HL-60/S4 (cell line): ENCODE results near the gene GOPC.
"Not testable (repeated sequence)": the region's sequence is repeated elsewhere in the genome, so short reads cannot be mapped to it uniquely, and the experiment has no call there.

Experiments
- in situ Hi-C: fragments of 300-500 bp; cut with MboI; formaldehyde crosslinking; loops from 2 replicates; pipeline ENCODE4 v1.14.3; 2022; ENCODE audit warnings: low sequenced_read_pairs

GOPC gene

DNA sequence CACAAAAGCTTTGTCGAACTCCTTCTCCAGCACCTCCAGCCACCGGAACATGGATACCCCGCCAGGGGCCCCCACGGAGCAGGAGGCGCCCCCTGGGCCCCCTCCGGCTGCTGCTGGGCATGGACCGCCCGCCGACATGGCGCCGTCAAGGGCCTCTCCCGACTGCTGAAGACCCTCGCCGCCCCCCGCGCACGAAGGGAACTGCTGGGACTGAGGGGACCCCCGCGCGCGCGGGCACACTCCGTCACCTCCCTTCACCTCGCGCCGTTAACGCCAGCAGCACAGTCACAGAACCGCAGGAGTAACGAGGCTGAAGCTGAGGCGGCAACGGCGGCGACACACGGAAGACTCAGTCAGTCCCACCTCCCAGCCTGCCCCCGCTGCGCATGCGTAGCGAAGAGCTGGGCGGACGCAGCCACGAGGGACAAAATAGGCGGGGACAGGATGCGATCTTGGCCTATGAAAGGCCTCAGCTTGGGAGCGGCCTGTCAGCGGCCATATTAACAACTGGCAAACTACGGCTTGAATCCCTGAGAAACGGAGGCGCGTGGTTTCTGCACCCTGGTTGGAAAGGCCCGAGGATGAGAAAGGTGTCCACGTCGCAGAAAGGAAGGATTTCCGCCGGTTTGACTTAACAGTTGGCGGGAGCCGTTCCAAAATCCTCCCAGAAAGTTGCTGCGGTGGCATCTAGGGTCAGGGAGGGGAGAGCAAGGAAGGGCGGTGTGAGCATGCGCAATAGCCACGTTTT is at the start of gene GOPC:
Gene GOPC, minus strand, starts transcription at position 361 of the 748 bp plus-strand sequence. Its CDS starts 223 bp downstream, at position 138.
- in situ Hi-C loops = no loop called here

DNA sequence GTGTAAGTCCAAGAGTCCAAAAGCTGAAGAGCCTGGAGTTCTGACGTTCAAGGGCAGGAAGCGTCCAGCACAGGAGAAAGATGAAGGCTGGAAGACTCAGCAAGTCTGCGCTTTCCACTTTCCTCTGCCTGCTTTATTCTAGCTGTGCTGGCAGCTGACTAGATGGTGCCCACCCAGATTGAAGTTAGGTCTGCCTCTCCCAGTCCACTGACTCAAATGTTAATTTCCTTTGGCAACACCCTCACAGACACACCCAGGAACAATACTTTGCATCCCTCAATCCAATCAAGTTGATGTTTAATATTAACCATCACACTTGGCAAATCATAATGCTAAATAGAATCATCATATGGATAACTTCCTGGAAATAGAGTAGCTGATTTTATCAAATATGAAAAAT is 49.7 kb upstream of the GOPC start:
- in situ Hi-C loops = not testable (repeated sequence)

DNA sequence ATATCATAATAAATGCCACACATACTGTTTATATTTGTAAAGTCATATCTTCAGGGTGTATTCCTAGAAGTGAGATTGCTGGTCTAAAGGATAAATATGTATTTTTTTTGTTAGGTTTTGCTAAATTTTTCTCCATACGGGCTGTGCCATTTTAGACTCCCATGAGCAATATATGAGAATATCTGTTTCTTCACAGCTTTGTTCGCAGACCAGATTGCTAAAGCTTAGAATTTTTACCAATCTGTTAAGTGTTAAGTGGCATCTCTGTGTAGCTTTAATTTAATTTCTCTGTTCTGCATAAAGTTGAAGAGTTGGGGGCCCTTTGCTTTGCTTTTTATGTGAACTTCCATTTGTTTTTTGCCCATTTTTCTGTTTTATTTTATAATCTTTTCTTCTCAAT is 40.7 kb upstream of the GOPC start:
- in situ Hi-C loops = no loop called here

DNA sequence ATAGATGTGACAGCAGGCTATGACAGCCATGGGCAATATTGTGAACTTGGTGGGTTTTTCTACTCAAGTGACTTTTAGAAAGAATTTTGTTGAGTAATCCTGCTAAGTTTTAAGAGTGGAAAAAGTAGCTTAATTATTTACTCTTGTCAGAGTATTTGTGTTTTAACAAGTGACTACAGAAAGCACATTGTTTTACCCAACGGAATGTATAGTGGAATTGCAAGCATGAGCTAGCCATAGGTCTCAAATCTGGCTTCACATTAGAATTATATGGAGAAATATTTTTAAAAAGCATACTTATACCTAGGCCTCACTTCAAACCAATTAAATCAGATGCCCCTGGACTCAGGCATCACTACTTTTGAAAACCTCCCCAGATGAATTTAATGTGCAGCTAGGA is 35.5 kb upstream of the GOPC start:
- in situ Hi-C loops = no loop called here

DNA sequence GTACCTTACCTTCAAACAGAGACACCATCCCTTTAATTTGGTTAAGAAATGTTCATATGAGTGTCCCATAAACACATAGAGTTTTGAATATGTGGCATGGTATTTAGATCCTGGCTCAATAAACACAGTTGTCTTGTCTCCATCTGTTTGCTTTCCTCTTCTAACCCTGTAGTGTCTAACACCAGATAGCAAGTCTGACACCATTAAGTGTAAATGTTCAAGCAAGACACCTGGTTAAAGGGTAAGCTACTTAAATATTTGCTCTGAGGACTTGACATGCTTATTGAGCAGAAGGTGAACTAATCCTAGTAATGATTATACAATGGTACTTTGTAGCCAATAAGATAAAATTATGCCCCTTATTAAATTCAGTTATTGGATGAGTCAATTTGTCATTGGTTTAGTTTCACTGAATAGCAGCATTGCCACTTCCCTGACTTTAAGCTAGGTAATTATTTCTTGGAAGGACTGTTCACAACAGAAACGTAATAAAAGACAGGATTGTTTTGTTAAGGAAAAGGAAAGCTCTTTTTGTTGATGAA is 26.9 kb upstream of the GOPC start:
- in situ Hi-C loops = no loop called here

DNA sequence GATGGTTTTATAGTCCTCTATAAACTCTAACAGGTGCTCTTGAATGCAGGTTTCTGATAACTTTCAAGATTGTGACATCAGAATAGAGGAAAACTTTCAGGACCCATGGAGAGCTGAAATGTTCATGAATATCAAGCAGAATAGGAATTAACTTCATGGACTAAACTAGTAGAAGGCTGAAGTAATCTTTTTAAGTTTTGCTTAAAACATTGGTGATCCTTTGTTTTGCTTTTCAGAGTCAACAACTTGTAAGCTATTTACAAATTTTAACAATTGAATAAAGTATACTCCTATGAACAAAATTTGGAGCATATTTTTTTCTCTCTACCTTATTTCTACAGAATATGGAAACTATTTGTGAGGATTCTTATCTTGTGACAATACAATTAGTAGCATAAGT is 25.2 kb upstream of the GOPC start:
- in situ Hi-C loops = no loop called here

DNA sequence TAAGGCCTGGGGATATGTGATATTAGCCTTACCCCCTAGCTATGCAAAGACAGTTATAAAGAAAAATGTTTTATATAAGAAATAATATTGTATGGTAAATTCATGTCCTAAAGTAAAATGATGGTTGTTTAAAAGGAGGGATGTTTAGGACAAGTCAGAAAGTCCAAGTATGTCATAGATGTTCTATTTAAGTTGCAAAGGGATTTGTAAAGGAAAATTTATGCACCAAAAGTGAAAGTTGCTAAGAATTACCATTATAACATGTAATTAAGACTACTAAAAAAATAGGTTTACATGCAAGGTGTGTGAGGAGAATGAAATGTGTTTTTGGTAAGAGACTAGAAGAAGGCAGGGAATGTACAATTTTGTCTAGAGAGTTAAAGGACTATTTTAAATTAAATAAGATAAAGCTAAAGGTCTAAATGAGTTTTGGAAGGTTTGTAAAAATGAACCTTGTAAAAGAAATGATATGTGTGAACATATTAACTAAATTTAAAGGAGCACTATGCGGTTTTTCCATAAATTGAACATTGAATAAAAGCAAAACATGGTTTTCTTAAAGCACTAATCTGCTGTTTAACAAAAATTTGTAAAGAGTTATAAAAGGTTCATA is 22.7 kb upstream of the GOPC start:
- in situ Hi-C loops = no loop called here

DNA sequence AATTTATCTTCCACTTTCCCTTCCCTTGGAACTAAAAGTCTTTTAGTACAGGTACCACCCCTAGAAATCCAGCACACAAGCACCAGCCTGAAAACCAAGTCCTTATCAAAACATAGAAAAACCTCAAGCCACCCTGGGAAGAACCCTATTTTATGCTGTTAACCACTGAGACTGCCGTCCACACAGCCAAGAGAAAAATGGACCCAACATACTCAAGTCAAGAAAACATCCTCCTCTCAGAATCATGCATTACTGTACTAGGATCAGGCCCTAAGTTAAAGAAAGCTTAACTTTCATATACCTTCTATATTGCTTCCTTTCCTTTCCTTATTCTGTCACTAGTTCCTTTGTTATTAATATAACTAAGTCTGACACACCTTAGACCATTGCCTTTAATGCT is 16.9 kb upstream of the GOPC start:
- in situ Hi-C loops = no loop called here

DNA sequence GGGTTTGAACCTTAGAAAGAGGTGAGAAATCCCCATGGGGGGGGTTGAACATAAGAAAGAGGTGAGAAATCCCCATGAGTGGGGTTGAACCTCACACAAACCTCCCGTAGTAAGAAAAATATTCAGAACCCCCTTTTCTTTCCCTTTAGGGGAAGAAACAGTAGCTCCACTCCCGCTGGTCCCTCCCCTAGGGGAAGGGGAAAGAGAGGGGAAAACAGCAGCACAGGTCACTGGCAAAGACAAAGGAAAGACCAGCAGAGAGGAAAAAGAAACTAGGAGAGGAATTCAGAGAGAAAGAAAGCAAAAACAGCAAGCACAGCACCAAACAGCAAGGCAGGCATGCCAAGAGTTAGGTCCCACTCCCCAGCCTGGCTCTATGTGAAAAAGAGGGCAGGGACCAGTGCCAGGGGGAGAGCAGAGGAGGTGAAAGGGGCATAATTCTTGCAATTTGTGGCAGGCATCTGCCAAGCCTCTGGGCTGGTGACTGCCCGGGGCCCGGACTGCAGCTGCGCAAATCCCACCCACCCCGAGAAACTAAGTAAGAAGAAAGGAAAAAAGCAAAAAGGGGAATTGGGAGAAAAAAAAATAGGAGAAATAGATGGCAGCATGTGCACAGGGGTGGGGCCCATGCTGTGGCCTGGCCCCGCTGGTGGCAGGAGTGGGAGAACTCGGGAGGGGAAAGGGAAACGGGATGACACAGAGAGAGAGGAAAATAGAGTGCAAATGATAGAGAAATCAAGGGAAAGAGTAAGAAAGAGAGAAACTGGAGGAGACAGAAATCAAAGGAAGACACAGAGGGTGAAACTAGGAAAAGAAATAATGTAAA is 15.1 kb upstream of the GOPC start:
- in situ Hi-C loops = no loop called here

DNA sequence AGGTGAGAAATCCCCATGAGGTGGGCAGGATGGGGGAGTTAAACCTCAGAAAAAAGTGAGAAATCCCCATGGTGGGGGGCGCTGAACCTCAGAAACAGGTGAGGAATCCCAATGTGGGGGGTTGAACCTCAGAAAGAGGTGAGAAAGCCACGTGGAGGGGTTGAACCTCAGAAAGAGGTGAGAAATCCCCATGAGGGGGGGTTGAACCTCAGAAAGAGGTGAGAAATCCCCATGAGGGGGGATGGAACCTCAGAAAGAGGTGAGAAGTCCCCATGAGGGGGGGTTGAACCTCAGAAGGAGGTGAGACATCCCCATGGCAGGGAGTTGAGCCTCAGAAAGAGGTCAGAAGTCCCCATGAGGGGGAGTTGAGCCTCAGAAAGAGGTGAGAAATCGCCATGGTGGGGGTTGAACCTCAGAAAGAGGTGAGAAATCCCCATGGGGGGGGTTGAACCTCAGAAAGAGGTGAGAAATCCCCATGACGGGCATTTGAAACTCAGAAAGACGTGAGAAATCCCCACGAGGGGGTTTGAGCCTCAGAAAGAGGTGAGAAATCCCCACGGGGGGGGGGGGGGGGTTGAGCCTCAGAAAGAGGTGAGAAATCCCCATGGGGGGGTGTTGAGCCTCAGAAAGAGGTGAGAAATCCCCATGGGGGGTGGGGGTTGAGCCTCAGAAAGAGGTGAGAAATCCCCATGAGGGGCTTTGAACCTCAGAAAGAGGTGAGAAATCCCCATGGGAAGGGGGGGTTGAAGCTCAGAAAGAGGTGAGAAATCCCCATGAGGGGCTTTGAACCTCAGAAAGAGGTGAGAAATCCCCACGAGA is 14.3 kb upstream of the GOPC start:
- in situ Hi-C loops = no loop called here

DNA sequence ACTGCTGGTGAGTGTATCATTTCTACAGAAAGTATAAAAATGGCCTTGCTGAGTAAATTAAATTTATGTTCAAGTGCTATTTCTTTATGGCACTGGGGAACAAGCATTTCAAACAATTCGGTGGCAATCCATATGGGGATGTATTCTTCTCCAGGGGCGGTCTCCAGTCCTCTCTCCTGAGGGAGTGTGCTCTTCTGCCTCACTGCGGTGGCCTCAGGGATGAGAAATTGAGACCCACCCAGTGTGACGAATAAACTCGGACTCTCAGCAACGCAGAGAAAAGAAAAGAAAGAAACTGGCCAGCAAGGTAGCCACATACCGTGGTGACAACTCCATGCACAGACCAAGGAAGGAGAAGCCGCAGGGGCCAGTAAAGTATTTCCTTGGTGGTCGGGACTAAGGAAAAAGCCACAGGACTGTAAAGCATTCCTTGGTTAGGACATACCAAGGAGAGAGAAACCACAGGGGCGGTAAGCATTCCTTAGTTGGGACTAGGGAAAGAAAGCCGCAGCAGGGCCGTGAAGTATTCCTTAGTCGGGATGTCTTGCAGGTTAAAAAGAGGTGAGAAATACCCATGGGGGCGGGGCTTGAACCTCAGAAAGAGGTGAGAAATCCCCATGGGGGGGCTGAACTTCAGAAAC is 13.6 kb upstream of the GOPC start:
- in situ Hi-C loops = no loop called here

DNA sequence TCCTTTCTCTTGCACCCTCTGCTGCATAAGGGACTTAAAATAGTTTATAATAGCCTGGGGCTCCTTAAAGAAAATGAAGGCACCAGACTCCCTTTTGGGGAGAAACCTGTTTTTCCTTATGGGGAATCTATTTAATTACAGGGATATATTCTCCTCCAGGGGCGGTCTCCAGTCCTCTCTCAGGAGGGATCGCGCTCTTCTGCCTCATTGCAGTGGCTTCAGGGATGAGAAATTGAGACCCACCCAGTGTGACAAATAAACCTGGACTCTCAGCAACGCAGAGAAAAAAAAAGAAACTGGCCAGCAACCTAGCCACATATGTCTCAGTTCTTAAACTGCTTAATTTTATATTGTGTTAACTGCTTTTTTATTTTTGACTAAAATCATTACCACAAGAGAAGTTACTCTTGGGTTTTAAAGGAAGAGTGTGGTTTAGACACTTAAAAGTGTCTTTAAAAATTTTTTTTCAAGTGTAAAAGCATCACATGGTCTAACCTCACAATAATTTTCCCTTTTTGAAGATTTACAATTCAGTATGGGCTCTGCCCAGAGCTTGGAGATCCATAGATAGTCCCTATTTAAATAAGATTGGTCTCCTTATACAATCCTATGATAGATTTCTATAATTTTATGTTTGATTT is 11.7 kb upstream of the GOPC start:
- in situ Hi-C loops = no loop called here

DNA sequence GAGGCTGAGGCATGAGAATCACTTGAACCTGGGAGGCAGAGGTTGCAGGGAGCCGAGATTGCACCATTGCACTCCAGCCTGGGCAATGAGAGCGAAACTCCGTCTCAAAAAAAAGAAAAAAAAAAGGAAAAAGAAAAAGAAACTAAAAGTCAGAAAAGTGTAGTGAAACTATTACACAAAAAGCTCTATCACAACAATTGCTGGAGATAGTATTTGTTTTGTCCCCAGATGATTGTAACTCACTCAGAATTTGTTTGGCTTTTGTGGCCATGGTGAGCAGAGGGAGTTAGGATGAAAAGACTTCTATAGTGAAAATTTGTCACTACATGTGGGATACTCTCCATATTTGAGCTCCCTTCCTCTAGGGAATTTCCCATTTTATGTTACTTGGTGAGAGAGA is 5.2 kb upstream of the GOPC start:
- in situ Hi-C loops = no loop called here

DNA sequence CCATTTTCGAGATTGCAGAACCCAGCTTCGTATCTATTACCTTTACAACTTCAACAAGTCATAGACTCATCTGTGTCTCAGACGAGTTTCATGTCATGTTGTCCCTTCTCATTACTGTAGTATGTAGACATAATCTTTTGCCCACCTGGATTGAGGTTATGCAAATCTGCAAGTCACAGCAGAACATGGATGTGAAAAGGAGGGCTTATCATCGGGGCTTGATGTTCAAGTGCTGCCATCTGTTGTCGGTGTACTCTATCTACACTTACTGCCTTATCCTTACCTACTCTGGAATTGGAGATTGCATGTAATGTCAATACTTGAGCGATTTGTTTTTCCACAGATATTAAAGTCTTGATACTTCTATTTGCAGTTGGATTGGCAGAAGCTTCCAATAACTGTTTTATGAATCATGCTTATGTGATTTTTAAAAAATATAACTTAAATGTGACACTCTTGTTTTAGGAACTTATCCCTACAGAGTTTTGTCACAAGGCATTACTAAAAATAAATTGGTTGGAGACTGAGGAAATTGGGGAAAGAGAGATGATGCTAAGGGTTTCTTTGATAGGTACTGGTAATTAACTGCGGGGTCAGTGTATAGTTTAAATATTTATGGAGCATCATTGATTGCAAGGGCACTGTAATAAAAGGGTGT is 3.0 kb upstream of the GOPC start:
- in situ Hi-C loops = no loop called here

DNA sequence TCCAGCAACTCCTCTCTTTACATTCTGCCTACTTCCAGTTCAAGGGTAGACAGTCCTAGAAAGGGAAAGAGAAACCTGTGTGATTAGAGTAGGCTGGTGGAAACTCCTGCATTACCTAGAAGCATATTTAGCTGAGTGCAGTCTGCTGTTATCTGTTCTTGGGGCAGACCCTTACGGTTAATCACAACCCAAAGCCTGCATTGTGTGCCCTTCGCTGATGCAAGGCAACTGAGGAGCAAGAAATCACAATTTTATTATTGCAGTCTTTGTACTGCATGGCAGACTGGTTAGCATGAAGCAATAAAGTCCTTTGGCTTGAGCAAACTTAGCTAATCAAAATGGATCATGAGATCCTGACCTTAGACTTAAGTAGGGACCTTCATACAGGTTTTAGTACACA is 1.5 kb upstream of the GOPC start:
- in situ Hi-C loops = no loop called here

DNA sequence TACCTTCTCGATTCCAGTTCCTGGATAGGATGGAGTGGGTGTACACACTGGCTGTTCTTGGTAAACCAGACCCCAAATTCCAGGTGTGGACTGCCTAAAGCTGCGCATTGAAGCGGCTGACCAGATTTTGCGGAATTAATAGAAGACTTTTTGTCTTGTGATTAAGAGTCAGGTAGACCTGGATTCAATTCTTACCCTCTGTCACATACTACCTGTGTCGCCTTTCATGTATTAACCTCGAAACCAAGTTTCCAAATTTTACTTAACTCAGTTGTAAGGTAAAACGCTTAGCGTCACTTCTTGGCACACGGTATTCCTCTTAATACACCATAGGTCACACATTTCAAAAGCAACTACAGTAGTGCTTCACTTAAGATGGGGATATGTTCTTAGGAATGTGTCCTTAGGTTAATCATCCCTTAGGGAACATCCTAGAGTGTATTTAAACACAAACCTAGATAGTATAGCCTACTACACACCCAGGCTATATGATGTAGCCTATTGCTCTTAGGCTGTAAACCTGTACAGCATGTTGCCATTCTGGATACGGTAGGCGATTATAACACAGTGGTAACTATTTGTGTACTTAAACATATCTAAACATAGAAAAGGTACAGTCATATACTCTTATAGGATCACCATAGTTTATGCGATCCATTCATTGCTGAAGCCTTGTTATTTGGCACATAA is 733 bp upstream of the GOPC start:
- in situ Hi-C loops = no loop called here

DNA sequence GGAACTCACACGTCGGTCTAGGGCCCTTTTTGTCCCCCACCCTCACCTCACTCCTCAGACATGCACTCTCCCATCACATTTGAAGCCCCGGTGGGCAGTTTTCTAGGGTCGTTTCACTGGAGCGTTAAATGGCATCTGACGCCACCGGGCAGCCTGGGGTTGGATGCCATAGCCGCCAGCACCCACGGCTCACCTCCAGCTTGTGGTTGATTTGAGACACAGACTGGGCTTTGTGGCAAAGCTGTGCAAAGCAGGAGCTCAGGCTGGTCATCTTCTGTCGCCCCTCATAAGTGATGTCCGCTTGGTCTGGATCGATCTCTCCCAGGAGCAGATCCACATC is 530 bp downstream of the GOPC start:
- in situ Hi-C loops = no loop called here

DNA sequence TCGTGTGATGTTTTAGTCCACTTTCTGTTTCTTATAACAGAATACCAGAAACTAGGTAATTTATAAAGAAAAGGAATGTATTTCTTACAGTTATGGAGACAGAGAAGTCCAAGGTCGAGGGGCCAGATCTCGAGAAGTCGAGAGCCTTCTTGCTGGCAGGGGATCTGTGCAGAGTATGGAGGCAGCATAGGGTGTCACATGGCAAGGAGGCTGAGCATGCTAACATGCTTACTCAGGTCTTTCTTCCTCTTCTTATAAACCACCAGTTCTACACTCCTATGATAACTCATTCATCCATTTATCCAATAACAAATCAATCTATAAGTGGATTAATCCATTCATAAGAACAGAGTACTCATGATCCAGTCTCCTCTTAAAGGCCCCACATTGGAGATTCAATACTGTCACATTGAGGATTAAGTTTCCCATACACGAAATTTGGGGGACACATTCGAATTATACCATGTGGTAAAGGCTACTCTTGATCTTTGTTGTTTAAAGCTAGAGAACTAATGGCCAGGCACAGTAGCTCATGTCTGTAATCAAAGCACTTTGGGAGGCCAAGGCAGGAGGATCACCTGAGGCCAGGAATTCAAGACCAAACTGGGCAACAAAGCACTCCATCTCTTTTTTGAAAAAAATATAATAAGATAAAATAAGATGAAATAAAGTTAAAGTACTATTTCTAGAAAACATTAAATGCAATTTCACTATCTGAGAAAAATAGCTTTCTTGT is 2.1 kb downstream of the GOPC start:
- in situ Hi-C loops = no loop called here
